ENCODE measurements around the gene RNU6-7.

DNA sequence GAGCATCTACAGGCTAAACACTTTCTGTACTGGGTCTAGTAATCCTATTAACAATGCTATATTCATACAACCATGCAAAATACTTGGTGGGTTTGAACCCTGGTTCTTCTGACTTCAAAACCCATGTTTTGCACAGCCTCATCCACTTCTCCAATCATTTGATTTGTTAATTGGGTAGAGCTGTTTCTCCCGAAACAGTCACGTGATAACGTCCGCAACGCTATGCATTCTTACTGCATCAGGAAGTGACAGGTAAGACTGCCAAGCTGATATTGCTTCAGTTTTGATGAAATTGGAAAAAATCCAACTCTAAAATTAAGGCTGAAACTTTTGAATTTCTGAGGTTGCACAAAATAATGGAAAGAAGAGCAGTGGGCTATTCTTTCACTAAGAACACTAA is 30.4 kb upstream of the RNU6-7 start:
- TF ChIP-seq, protein P1, sequence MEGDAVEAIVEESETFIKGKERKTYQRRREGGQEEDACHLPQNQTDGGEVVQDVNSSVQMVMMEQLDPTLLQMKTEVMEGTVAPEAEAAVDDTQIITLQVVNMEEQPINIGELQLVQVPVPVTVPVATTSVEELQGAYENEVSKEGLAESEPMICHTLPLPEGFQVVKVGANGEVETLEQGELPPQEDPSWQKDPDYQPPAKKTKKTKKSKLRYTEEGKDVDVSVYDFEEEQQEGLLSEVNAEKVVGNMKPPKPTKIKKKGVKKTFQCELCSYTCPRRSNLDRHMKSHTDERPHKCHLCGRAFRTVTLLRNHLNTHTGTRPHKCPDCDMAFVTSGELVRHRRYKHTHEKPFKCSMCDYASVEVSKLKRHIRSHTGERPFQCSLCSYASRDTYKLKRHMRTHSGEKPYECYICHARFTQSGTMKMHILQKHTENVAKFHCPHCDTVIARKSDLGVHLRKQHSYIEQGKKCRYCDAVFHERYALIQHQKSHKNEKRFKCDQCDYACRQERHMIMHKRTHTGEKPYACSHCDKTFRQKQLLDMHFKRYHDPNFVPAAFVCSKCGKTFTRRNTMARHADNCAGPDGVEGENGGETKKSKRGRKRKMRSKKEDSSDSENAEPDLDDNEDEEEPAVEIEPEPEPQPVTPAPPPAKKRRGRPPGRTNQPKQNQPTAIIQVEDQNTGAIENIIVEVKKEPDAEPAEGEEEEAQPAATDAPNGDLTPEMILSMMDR (IDR thresholded peaks at IDR 0.05; ENCODE audit: poor library complexity): no peak
- TF ChIP-seq EZH2 (IDR thresholded peaks at IDR 0.05; ENCODE audit: borderline replicate concordance) (no peak), EZH2phosphoT487 (IDR thresholded peaks at IDR 0.05; ENCODE audit: low read depth, severe bottlenecking, unreplicated experiment) (no peak)

Data from hepatocyte (in vitro differentiated cells).